Gastrocnemius medialis (tissue), 4 donors: ENCODE data around the gene WTAP. TPM values are rescaled to one million over a fixed set of nuclear protein-coding genes. Genes with fewer than 3 reads are reported as not detected.

Experiments used
- ATAC-seq, 2 donors: fragments of 150-250 bp; one replicate each; pipeline ENCODE4 v1.9.1; 2016
- DNase-seq, 2 donors: peaks; one replicate each; pipeline ENCODE4 v3.0.0-alpha.2; 2019
- H3K27ac ChIP-seq, 4 donors: fragments of 200-600 bp; sonication (generic); 1 replicate in 1 of 4; 2 replicates in 3 of 4; pipeline ENCODE4 v1.5.1; 2016 to 2018; ENCODE audit warnings: mild to moderate bottlenecking in 2 of 4, moderate library complexity in 1 of 4
- H3K27me3 ChIP-seq, 3 donors: fragments of 200-600 bp; sonication (generic) in 2 of 3; 1 replicate in 1 of 3; 2 replicates in 2 of 3; pipeline versions ENCODE4 v1.5.1 to v1.6.0; 2016 to 2019; ENCODE audit warnings: mild to moderate bottlenecking in 1 of 3, moderate library complexity in 1 of 3
- H3K36me3 ChIP-seq, 2 donors: fragments of 200-600 bp; sonication (generic) in 1 of 2; one replicate each; pipeline ENCODE4 v1.5.1; 2017 to 2018
- H3K4me1 ChIP-seq, 2 donors: fragments of 200-600 bp; sonication (generic) in 1 of 2; one replicate each; pipeline ENCODE4 v1.5.1; 2016 to 2017; ENCODE audit warnings: mild to moderate bottlenecking in 2 of 2
- H3K4me3 ChIP-seq, 4 donors: fragments of 200-600 bp; sonication (generic) in 3 of 4; 1 replicate in 1 of 4; 2 replicates in 3 of 4; pipeline ENCODE4 v1.5.1; 2016 to 2019; ENCODE audit warnings: mild to moderate bottlenecking in 2 of 4
- H3K9me3 ChIP-seq, 3 donors: fragments of 200-600 bp; sonication (generic) in 2 of 3; 1 replicate in 1 of 3; 2 replicates in 2 of 3; pipeline ENCODE4 v1.5.1; 2016 to 2019
- POLR2A ChIP-seq, 2 donors: fragments of 450-650 bp; IDR thresholded peaks; one replicate each; pipeline ENCODE4 v1.6.1; 2017; ENCODE audit warnings: antibody characterized with exemption in 2 of 2, mild to moderate bottlenecking in 2 of 2, moderate library complexity in 2 of 2
- in situ Hi-C, 4 donors: fragments of 200-750 bp; cut with MboI; loops; one replicate each; pipeline versions ENCODE4 v1.15.0 to v1.8.0; 2017; ENCODE audit warnings: low sequenced_read_pairs in 4 of 4
- intact Hi-C: fragments of 100-400 bp; cut with DNase I; formaldehyde crosslinking; loops from one replicate; pipeline ENCODE4 v1.15.1; 2023; ENCODE audit warnings: low total_unique reads
- total RNA-seq, 4 donors: library from RNA; depleted of rRNA; stranded (reverse); fragments of >200 nt; gene quantifications; one replicate each; pipeline versions ENCODE4 v1.1.0 to v1.2.3, GENCODE V29; 2016
- TF ChIP-seq, protein P1 (sequence below), 5 experiments: fragments of 450-650 bp in 3 of 5; fragments of 200-600 bp in 2 of 5; sonication (generic) in 2 of 5; IDR thresholded peaks in 4 of 5; conservative IDR thresholded peaks in 1 of 5; 1 replicate in 4 of 5; 2 replicates in 1 of 5; pipeline ENCODE4 v1.5.1; 2016 to 2019; ENCODE audit warnings: antibody characterized with exemption in 5 of 5, mild to moderate bottlenecking in 3 of 5, moderate library complexity in 3 of 5

WTAP gene
- total RNA-seq, 4 donors from 2014 or later = 147 to 238 (median 193) TPM

DNA sequence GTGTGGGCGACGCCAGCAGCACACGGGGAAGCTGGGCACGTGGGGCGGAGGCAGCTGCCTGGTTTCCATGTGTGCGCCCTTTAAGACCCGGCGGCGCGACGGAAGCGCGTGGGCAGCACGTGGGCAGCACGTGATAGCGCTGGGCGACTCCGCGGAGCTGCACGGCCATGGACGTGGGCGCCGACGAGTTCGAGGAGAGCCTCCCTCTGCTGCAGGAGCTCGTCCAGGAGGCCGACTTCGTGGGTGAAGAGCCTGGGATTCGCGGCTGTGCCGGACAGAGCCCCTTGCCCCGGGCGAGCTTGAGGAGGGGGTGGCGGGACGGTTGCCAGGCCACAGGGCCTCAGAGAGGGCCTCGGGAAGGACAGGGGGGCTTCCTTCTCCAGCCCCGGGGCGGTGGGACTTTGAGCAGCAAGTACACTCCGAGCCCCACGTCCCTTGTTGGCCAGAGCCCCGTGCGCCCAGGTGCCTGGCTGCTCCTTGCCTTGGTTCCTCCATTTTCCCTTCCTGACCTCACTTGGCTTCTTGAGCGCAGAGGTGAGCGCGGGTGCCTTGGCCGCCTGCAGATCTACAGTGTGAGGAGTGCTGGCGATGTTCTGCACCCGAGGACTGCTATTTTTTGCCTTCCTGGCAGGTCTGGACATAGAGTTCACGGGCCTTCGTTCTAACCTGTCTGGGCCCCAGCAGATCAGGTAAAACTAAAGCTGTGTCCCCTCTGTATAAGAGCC, 73.0 kb downstream of the WTAP start, which contains the start of gene PNLDC1:
Gene PNLDC1 (plus strand): TSS at position 136 of the 725 bp plus-strand sequence. CDS start 32 bp downstream, at position 168.
- Histone ChIP-seq H3K4me3 (no peak within 1 kb of the TSS), H3K4me1 (no peaks in the 10 kb centered on the region), H3K36me3 (peaks cover 0 to 34% of the 10 kb centered on the region in 2 donors), H3K9me3 (no peaks in the 10 kb centered on the region), H3K27ac (no peak within 1 kb of the TSS), H3K27me3 (no peaks in the 10 kb centered on the region)
- in situ Hi-C loops = no loop called here
- no peak for TF ChIP-seq POLR2A (IDR thresholded peaks at IDR 0.05)
- TF ChIP-seq, protein P1, sequence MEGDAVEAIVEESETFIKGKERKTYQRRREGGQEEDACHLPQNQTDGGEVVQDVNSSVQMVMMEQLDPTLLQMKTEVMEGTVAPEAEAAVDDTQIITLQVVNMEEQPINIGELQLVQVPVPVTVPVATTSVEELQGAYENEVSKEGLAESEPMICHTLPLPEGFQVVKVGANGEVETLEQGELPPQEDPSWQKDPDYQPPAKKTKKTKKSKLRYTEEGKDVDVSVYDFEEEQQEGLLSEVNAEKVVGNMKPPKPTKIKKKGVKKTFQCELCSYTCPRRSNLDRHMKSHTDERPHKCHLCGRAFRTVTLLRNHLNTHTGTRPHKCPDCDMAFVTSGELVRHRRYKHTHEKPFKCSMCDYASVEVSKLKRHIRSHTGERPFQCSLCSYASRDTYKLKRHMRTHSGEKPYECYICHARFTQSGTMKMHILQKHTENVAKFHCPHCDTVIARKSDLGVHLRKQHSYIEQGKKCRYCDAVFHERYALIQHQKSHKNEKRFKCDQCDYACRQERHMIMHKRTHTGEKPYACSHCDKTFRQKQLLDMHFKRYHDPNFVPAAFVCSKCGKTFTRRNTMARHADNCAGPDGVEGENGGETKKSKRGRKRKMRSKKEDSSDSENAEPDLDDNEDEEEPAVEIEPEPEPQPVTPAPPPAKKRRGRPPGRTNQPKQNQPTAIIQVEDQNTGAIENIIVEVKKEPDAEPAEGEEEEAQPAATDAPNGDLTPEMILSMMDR (IDR thresholded peaks at IDR 0.05 in 4 of 5, conservative IDR thresholded peaks at IDR 0.05 in 1 of 5) = no peak
- no peak for DNase-seq
- ATAC-seq = no peak
- intact Hi-C loops = no loop called here

DNA sequence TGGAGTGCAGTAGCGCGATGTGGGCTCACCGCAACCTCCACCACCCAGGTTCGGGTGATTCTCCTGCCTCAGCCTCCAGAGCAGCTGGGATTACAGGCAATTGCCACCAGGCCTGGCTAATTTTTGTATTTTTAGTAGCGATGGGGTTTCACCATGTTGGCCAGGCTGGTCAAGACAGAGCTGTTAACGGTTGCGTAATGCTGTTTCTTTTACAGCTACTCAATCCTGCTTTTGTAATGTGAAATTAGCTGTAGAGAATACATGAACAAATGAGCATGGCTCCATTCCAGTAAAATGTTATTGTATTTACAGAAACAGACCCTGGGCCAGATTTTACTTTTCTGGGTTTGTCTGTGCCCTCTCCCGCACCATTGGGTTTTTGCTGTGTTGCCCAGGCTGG, 74.6 kb downstream of the WTAP start:
- intact Hi-C loops = no loop called here
- Histone ChIP-seq H3K27me3 (no peaks in the 10 kb centered on the region), H3K9me3 (no peaks in the 10 kb centered on the region), H3K4me3 (no peak overlapping the region), H3K36me3 (peaks cover 0 to 27% of the 10 kb centered on the region in 2 donors), H3K4me1 (no peaks in the 10 kb centered on the region), H3K27ac (no peak overlapping the region)
- in situ Hi-C loops = no loop called here
- DNase-seq (no peak), ATAC-seq (no peak)
- TF ChIP-seq, protein P1 (IDR thresholded peaks at IDR 0.05 in 4 of 5, conservative IDR thresholded peaks at IDR 0.05 in 1 of 5) = no peak
- TF ChIP-seq POLR2A (IDR thresholded peaks at IDR 0.05) = no peak

DNA sequence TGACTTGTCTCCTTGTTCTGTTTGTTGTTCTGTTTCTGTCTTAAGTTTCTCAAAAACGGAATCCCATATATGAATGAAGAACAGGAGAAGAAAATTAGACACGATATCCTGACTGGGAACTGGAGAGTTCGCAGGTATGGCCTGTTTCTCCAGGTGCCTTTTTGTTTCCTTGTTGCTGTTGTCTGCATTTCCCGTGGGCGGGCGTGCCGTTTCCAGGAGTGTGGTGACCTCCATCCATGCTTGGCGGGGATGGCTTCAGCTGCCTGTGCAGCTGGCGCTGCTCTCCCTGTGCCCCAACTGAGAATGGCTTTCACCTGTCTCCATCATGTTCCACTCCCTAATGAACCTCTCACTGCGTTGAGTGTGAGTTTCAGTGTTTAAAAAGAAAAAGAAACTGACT, 77.2 kb downstream of the WTAP start:
- TF ChIP-seq, protein P1 (IDR thresholded peaks at IDR 0.05 in 4 of 5, conservative IDR thresholded peaks at IDR 0.05 in 1 of 5) = no peak
- no peak for TF ChIP-seq POLR2A (IDR thresholded peaks at IDR 0.05)
- no peak for ATAC-seq
- Histone ChIP-seq H3K4me1 (no peaks in the 10 kb centered on the region), H3K4me3 (no peak overlapping the region), H3K27me3 (no peaks in the 10 kb centered on the region), H3K9me3 (no peaks in the 10 kb centered on the region), H3K36me3 (peaks cover 0 to 4% of the 10 kb centered on the region in 2 donors), H3K27ac (no peak overlapping the region)
- no peak for DNase-seq
- in situ Hi-C loops (no loop called here), intact Hi-C loops (no loop called here)

DNA sequence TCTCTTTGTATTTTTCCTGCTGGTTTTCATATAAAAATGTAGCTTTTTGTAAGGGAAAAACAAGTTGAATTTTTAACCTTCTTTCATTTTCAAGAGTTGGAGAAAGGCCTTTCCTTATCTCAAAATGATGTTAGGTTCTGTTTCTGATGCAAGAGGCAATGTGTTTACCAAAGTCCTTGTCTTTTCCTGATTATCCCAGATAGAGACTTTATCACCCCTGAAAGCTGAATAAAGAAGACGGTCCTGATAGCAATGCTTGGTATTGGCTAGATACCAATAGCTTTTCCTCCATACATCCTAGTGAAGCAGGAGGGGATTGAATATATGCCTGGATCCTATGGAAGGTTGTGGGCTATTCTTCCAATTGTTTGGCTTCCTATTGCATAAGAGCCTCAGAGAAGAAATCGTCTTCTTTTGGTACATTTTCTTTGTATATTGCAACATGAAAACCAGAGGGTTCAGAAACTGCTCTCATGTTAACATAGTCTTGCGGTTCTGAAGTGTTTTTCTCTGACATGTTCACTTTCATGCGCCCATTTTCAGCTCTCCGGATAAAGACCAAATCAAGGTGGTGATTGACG, 78.2 kb downstream of the WTAP start:
- DNase-seq (no peak), ATAC-seq (no peak)
- no peaks in the 10 kb centered on the region for H3K9me3 ChIP-seq
- TF ChIP-seq, protein P1 (IDR thresholded peaks at IDR 0.05 in 4 of 5, conservative IDR thresholded peaks at IDR 0.05 in 1 of 5) = no peak
- TF ChIP-seq POLR2A (IDR thresholded peaks at IDR 0.05) = no peak
- no peak overlapping the region for H3K4me3 ChIP-seq
- intact Hi-C loops (no loop called here), in situ Hi-C loops (no loop called here)
- H3K36me3 ChIP-seq = no peaks in the 10 kb centered on the region
- no peaks in the 10 kb centered on the region for H3K4me1 ChIP-seq
- no peak overlapping the region for H3K27ac ChIP-seq
- H3K27me3 ChIP-seq = no peaks in the 10 kb centered on the region

Other genes with a start within 250 kb of the WTAP start
- over 10,000 TPM; 10,850 to 22,513 (median 13,452) TPM for gene SOD2, start 34.3 kb upstream of the WTAP start, total RNA-seq
- 1 to 10 TPM in 2 of 4 donors, under 1 TPM in 2; 0.59 to 4.6 (median 2.4) TPM for gene ACAT2, start 34.5 kb downstream of the WTAP start, total RNA-seq
- 100 to 1,000 TPM; 135 to 256 (median 166) TPM for gene TCP1, start 62.1 kb downstream of the WTAP start, total RNA-seq
- gene MRPL18, start 63.0 kb downstream of the WTAP start, total RNA-seq = 100 to 1,000 TPM in 1 of 4 donors, 10 to 100 TPM in 3; 54.0 to 122 (median 69.0) TPM
- gene PNLDC1, start 72.8 kb downstream of the WTAP start, total RNA-seq = not detected
- gene MAS1, start 163.5 kb downstream of the WTAP start, total RNA-seq = not detected
- gene IGF2R, start 241.6 kb downstream of the WTAP start, total RNA-seq = 100 to 1,000 TPM in 3 of 4 donors, 10 to 100 TPM in 1; 56.6 to 134 (median 108) TPM